Measurements from ENCODE around the gene GRID2IP.

The GRID2IP gene

GRCh38 chr7:6526997-6527378, 24.3 kb downstream of the GRID2IP start:
- no peak for DNase-seq (ENCODE audit: low spot score)

GRCh38 chr7:6520163-6520981, 30.9 kb downstream of the GRID2IP start:
- no peak for DNase-seq (ENCODE audit: low spot score)

GRCh38 chr7:6516387-6516983, 34.8 kb downstream of the GRID2IP start:
- peak; percentile 90 for DNase-seq (ENCODE audit: low spot score)

- no peak for DNase-seq (ENCODE audit: low spot score)
Measured at GRCh38 chr7:6513541-6513940, 37.7 kb downstream of the GRID2IP start.

GRCh38 chr7:6512892-6513291, 38.4 kb downstream of the GRID2IP start:
- DNase-seq (ENCODE audit: low spot score) = no peak

GRCh38 chr7:6510476-6511133, 40.7 kb downstream of the GRID2IP start:
- no peak for DNase-seq (ENCODE audit: low spot score)

- DNase-seq (ENCODE audit: low spot score) = no peak
Measured at GRCh38 chr7:6508950-6509349, 42.3 kb downstream of the GRID2IP start.

GRCh38 chr7:6508539-6508938, 42.7 kb downstream of the GRID2IP start:
- DNase-seq (ENCODE audit: low spot score) = no peak

- no peak for DNase-seq (ENCODE audit: low spot score)
Measured at GRCh38 chr7:6507906-6508305, 43.4 kb downstream of the GRID2IP start.

- no peak for DNase-seq (ENCODE audit: low spot score)
Measured at GRCh38 chr7:6505685-6506559, 45.3 kb downstream of the GRID2IP start.

- no peak for DNase-seq (ENCODE audit: low spot score)
Measured at GRCh38 chr7:6504996-6505395, 46.3 kb downstream of the GRID2IP start.

GRCh38 chr7:6502886-6503285, 48.4 kb downstream of the GRID2IP start:
- no peak for DNase-seq (ENCODE audit: low spot score)

GRCh38 chr7:6501586-6502564, 49.4 kb downstream of the GRID2IP start:
- DNase-seq (ENCODE audit: low spot score) = no peak

GRCh38 chr7:6500691-6501090, 50.6 kb downstream of the GRID2IP start:
- no peak for DNase-seq (ENCODE audit: low spot score)

GRCh38 chr7:6497994-6498393, 53.3 kb downstream of the GRID2IP start:
- no peak for DNase-seq (ENCODE audit: low spot score)

GRCh38 chr7:6497637-6497905, 53.7 kb downstream of the GRID2IP start:
- no peak for DNase-seq (ENCODE audit: low spot score)

- DNase-seq (ENCODE audit: low spot score) = peak; percentile 63
Measured at GRCh38 chr7:6496842-6497636, 54.2 kb downstream of the GRID2IP start.

- peak; percentile 79 for DNase-seq (ENCODE audit: low spot score)
Measured at GRCh38 chr7:6495597-6496262, 55.5 kb downstream of the GRID2IP start.

GRCh38 chr7:6494365-6494764, 56.9 kb downstream of the GRID2IP start:
- DNase-seq (ENCODE audit: low spot score) = no peak
